Uterus (tissue), 2 donors: Measurements from ENCODE around the gene U2AF1L4.
A peak's percentile ranks its signal among the peaks of the same experiment; 100 is the strongest.

ENCODE experiments used
- CTCF ChIP-seq, 4 experiments: fragments of 200-600 bp in 2 of 4; fragments of 450-650 bp in 2 of 4; sonication (generic) in 2 of 4; IDR thresholded peaks; one replicate each; pipeline ENCODE4 v1.5.1; 2016 to 2019; ENCODE audit warnings: antibody characterized with exemption in 4 of 4, mild to moderate bottlenecking in 2 of 4, moderate library complexity in 1 of 4
- POLR2A ChIP-seq, 2 donors: fragments of 450-650 bp; IDR thresholded peaks; one replicate each; pipeline ENCODE4 v1.6.1; 2016; ENCODE audit warnings: antibody characterized with exemption in 2 of 2, mild to moderate bottlenecking in 1 of 2, moderate library complexity in 1 of 2

GRCh38 chr19:35756377-35757230, 11.4 kb upstream of the U2AF1L4 start, which contains the start of gene HSPB6:
- TF ChIP-seq POLR2A (IDR thresholded peaks at IDR 0.05) (peak; percentile 22 to 79), CTCF (IDR thresholded peaks at IDR 0.05) (no peak)
